ENCODE results near the gene RBM42.

The RBM42 gene

DNA sequence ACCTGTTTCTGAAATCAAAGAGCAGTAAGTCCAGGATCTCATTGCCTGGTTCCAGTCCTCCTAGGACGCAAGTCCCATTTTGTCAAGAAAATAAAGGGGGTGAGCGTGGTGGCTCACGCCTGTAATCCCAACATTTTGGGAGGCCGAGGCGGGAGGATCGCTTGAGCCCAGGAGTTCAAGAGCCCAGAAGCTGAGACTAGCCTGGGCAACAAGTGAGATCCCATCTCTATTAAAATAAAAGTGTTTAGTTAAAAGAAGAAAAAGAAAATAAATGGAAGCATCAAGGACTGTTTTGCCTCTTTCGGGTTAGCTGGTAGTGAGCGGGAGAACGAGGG lies 16.6 kb upstream of the RBM42 start:
- peaks cover 3% of the 10 kb centered on the region; the same call in 1 of the 2 replicates for H3K9me3 ChIP-seq (ENCODE audit: low read length)
- peak overlapping the region; percentile 16 for H2AFZ ChIP-seq (ENCODE audit: low read length)
- H4K20me1 ChIP-seq (ENCODE audit: insufficient read depth, low read length): no peaks in the 10 kb centered on the region
- H3K9me2 ChIP-seq (ENCODE audit: low read depth, low read length): no peaks in the 10 kb centered on the region
- H3K4me1 ChIP-seq (ENCODE audit: insufficient read depth, low read length, severe bottlenecking): peaks cover 31% of the 10 kb centered on the region
- H3K4me2 ChIP-seq (ENCODE audit: low read length): peak overlapping the region; percentile 96
- no peak for TF ChIP-seq EZH2 (IDR thresholded peaks at IDR 0.05; ENCODE audit: borderline replicate concordance, low read length)
- TF ChIP-seq, protein P1, sequence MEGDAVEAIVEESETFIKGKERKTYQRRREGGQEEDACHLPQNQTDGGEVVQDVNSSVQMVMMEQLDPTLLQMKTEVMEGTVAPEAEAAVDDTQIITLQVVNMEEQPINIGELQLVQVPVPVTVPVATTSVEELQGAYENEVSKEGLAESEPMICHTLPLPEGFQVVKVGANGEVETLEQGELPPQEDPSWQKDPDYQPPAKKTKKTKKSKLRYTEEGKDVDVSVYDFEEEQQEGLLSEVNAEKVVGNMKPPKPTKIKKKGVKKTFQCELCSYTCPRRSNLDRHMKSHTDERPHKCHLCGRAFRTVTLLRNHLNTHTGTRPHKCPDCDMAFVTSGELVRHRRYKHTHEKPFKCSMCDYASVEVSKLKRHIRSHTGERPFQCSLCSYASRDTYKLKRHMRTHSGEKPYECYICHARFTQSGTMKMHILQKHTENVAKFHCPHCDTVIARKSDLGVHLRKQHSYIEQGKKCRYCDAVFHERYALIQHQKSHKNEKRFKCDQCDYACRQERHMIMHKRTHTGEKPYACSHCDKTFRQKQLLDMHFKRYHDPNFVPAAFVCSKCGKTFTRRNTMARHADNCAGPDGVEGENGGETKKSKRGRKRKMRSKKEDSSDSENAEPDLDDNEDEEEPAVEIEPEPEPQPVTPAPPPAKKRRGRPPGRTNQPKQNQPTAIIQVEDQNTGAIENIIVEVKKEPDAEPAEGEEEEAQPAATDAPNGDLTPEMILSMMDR (IDR thresholded peaks at IDR 0.05; ENCODE audit: low read length): no peak
- no peaks in the 10 kb centered on the region for H3F3A ChIP-seq (ENCODE audit: insufficient read depth, low read length)
- H3K27me3 ChIP-seq (ENCODE audit: insufficient read depth, low read length): no peaks in the 10 kb centered on the region
- peak overlapping the region; percentile 93 for H3K9ac ChIP-seq (ENCODE audit: low read length)
- H3K36me3 ChIP-seq (ENCODE audit: insufficient read depth, low read length): peaks cover 15% of the 10 kb centered on the region
- no peak overlapping the region for H3K27ac ChIP-seq (ENCODE audit: low read depth, low read length, poor library complexity, severe bottlenecking)
- H3K4me3 ChIP-seq (ENCODE audit: low read depth, low read length, poor library complexity, severe bottlenecking): peak overlapping the region; percentile 84
- H3K79me2 ChIP-seq (ENCODE audit: insufficient read depth, low read length): no peaks in the 10 kb centered on the region

DNA sequence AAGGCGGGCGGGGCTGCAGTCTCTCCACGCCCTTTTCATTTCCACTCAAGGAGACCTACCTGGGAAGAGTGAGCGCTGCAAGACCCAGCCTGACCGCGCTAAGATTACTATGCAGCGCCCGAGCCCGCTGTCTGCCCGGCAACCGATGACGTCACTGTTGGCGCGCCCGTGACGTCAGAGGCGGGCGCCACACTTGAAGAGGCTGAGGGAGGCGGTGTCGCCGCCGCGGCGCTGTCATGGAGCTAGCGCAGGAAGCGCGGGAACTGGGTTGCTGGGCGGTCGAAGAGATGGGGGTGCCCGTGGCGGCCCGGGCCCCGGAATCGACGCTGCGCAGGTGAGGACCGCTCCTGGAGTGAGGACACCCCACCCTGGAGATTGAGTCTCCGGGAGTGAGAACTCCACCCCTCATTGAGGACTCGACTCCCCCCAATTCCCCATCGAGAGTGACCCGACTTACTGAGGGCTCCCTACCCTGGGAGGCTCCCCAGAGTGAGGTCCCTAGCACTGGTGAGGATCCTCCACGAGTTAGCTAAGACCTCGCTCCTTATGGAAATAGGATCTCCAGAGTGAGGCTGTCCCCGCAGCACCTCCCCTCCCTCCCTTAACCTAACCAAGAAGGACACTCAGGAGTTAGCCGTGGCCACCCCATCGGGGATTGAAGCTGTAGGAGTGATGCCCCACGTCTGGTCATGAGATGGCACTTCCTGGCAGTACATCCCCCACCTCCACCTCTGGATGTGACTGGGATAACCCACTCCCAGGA lies 16.1 kb upstream of the RBM42 start, which contains the start of gene HAUS5:
Gene HAUS5, plus strand, starts transcription at position 177 of the 763 bp plus-strand sequence. Its CDS starts 60 bp downstream, at position 237.
- Histone ChIP-seq H2AFZ (ENCODE audit: low read length) (peak within 1 kb of the TSS; percentile 16), H3K4me3 (ENCODE audit: low read depth, low read length, poor library complexity, severe bottlenecking) (peak within 1 kb of the TSS; percentile 84), H4K20me1 (ENCODE audit: insufficient read depth, low read length) (no peaks in the 10 kb centered on the region), H3K27ac (ENCODE audit: low read depth, low read length, poor library complexity, severe bottlenecking) (peak within 1 kb of the TSS; percentile 64), H3K36me3 (ENCODE audit: insufficient read depth, low read length) (peaks cover 20% of the 10 kb centered on the region), H3F3A (ENCODE audit: insufficient read depth, low read length) (no peaks in the 10 kb centered on the region), H3K79me2 (ENCODE audit: insufficient read depth, low read length) (no peaks in the 10 kb centered on the region), H3K27me3 (ENCODE audit: insufficient read depth, low read length) (no peaks in the 10 kb centered on the region), H3K4me1 (ENCODE audit: insufficient read depth, low read length, severe bottlenecking) (peaks cover 31% of the 10 kb centered on the region), H3K9me3 (ENCODE audit: low read length) (no peaks in the 10 kb centered on the region), H3K9ac (ENCODE audit: low read length) (peak within 1 kb of the TSS; percentile 93), H3K4me2 (ENCODE audit: low read length) (peak within 1 kb of the TSS; percentile 96), H3K9me2 (ENCODE audit: low read depth, low read length) (no peaks in the 10 kb centered on the region)
- TF ChIP-seq, protein P1 (IDR thresholded peaks at IDR 0.05; ENCODE audit: low read length): no peak
- no peak for TF ChIP-seq EZH2 (IDR thresholded peaks at IDR 0.05; ENCODE audit: borderline replicate concordance, low read length)

DNA sequence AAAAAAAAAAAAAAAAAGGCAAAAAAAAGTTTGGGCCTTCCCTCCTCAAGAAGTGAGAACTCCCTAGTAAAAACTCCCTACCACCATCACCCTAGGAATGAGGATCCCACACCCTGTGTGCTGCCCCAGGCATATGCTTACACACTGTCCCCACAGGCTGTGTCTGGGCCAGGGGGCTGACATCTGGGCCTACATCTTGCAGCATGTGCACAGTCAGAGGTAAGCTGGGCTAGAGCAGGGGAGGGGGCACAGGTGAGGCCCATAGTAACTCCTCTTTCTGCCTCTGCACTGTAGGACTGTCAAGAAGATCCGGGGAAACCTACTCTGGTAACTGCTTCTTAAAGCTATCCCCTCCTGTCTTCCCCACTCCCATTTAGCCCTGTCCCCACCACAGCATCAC lies 15.3 kb upstream of the RBM42 start:
- Histone ChIP-seq H3K27ac (ENCODE audit: low read depth, low read length, poor library complexity, severe bottlenecking) (no peak overlapping the region), H3K4me3 (ENCODE audit: low read depth, low read length, poor library complexity, severe bottlenecking) (peak overlapping the region; percentile 84), H3K9ac (ENCODE audit: low read length) (no peak overlapping the region; the same call in 1 of the 2 replicates)

More for the DNA sequence above, 15.3 kb upstream of the RBM42 start:
- peak overlapping the region; percentile 96; the same call in 1 of the 2 replicates for H3K4me2 ChIP-seq (ENCODE audit: low read length)
- H3K36me3 ChIP-seq (ENCODE audit: insufficient read depth, low read length): peaks cover 28% of the 10 kb centered on the region
- no peak overlapping the region for H2AFZ ChIP-seq (ENCODE audit: low read length)
- H3K79me2 ChIP-seq (ENCODE audit: insufficient read depth, low read length): no peaks in the 10 kb centered on the region
- no peaks in the 10 kb centered on the region for H3K27me3 ChIP-seq (ENCODE audit: insufficient read depth, low read length)
- no peaks in the 10 kb centered on the region for H3F3A ChIP-seq (ENCODE audit: insufficient read depth, low read length)
- no peaks in the 10 kb centered on the region for H3K9me3 ChIP-seq (ENCODE audit: low read length)
- H3K4me1 ChIP-seq (ENCODE audit: insufficient read depth, low read length, severe bottlenecking): peaks cover 31% of the 10 kb centered on the region
- no peak for TF ChIP-seq EZH2 (IDR thresholded peaks at IDR 0.05; ENCODE audit: borderline replicate concordance, low read length)
- TF ChIP-seq, protein P1 (IDR thresholded peaks at IDR 0.05; ENCODE audit: low read length): no peak
- no peaks in the 10 kb centered on the region for H3K9me2 ChIP-seq (ENCODE audit: low read depth, low read length)
- H4K20me1 ChIP-seq (ENCODE audit: insufficient read depth, low read length): no peaks in the 10 kb centered on the region

All from OCI-LY1 (cell line).